Measurements from ENCODE around the gene KIF9.

GRCh38 chr3:47270526-47270925 is 12.1 kb downstream of the KIF9 start:
- TF ChIP-seq CTCF (optimal IDR thresholded peaks at IDR 0.05 in 1 of 3, IDR thresholded peaks at IDR 0.05 in 1 of 3, conservative IDR thresholded peaks at IDR 0.05 in 1 of 3; ENCODE audit: extremely low read depth in 1 of 3, insufficient read depth in 2 of 3, low read length in 3 of 3) (no peak), EZH2 (IDR thresholded peaks at IDR 0.05; ENCODE audit: low read length) (no peak)

All from keratinocyte (primary cell).